Measurements from ENCODE around the gene CCL3.

DNA sequence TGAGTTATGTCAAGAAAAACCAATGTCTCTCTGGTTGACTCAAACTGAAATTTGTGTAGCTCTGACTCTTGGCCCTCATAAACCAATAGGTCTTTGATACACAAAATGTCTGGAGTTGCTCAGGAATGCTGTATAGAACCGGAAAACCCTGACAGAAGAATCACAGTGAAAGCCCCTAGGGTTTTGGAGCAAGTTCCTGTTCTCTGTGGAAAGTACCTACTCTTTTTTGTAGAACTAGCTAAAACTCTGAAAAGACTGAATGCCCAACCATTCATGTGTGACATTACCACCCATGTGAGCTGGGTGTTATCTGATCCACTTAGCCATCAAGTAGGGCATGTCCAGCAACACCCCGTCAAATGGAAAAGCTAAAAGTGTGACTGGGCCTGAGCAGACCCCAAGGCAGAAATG lies 42.5 kb upstream of the CCL3 start:
- TF ChIP-seq EZH2 (IDR thresholded peaks at IDR 0.05; ENCODE audit: insufficient read depth, poor library complexity, severe bottlenecking) (no peak), EZH2phosphoT487 (IDR thresholded peaks at IDR 0.05; ENCODE audit: insufficient read depth, low read depth) (no peak)
